Upper lobe of right lung (tissue), 1 donor: ENCODE data around the gene LIX1. TPM values are rescaled to one million over a fixed set of nuclear protein-coding genes. Genes with fewer than 3 reads are reported as not detected.

Experiments
- ATAC-seq: fragments of 200-7000 bp; cut with Tn5 transposase; one replicate; pipeline ENCODE4 v1.9.1; 2020; ENCODE audit warnings: mild to moderate bottlenecking, moderate library complexity
- DNase-seq: peaks from one replicate; pipeline ENCODE4 v3.0.0-alpha.2; 2020
- H3K27ac ChIP-seq: fragments of 200-600 bp; one replicate; pipeline ENCODE4 v1.8.0; 2022
- H3K27me3 ChIP-seq: fragments of 200-600 bp; one replicate; pipeline ENCODE4 v1.8.0; 2022; ENCODE audit warnings: mild to moderate bottlenecking
- H3K36me3 ChIP-seq: fragments of 200-600 bp; one replicate; pipeline ENCODE4 v1.8.0; 2022
- H3K4me1 ChIP-seq: fragments of 200-600 bp; one replicate; pipeline ENCODE4 v1.8.0; 2022
- H3K4me3 ChIP-seq: fragments of 200-600 bp; one replicate; pipeline ENCODE4 v1.8.0; 2022; ENCODE audit warnings: mild to moderate bottlenecking
- H3K9me3 ChIP-seq: fragments of 200-600 bp; one replicate; pipeline ENCODE4 v1.8.0; 2022
- intact Hi-C: fragments of 100-400 bp; cut with DNase I; formaldehyde crosslinking; loops from one replicate; pipeline ENCODE4 v1.11.0; 2022
- total RNA-seq: library from RNA; stranded (reverse); fragmentation: NEBNext Ultra II Directional; extraction: Animal tissue kit (Norgen Biotek cat#: 25700); gene quantifications from one replicate; pipeline ENCODE4 v1.2.1, GENCODE V29; 2021
- TF ChIP-seq, protein P1 (sequence below): fragments of 200-600 bp; IDR thresholded peaks from one replicate; pipeline ENCODE4 v1.8.0; 2022; ENCODE audit warnings: antibody characterized with exemption
- donor health status: DM: no; HTN: yes; CAD: no; lungs with severe emphysema.

LIX1 gene
- total RNA-seq, 1 donor from 2014 or later = not detected

DNA sequence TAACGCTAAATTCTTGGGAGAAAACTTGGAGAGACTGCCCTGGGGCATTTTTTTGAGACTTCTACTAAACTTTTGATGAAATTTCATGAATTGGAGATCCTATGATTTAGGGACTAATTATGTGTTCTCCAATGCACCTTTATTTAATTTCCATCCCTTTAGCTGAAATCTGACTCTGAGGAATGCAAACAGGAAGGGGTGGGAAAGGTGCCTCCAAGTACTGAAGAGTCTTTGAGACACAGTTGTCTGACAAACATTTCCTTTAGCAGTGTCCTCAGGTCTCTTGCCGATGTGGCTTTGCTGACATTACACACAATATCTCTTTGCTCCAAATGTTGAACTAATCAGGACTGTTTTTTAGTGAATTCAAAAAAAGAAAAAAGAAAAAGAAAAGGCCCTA lies 76.9 kb downstream of the LIX1 start:
- no peaks in the 10 kb centered on the region for H3K27me3 ChIP-seq
- no peaks in the 10 kb centered on the region for H3K36me3 ChIP-seq
- TF ChIP-seq, protein P1, sequence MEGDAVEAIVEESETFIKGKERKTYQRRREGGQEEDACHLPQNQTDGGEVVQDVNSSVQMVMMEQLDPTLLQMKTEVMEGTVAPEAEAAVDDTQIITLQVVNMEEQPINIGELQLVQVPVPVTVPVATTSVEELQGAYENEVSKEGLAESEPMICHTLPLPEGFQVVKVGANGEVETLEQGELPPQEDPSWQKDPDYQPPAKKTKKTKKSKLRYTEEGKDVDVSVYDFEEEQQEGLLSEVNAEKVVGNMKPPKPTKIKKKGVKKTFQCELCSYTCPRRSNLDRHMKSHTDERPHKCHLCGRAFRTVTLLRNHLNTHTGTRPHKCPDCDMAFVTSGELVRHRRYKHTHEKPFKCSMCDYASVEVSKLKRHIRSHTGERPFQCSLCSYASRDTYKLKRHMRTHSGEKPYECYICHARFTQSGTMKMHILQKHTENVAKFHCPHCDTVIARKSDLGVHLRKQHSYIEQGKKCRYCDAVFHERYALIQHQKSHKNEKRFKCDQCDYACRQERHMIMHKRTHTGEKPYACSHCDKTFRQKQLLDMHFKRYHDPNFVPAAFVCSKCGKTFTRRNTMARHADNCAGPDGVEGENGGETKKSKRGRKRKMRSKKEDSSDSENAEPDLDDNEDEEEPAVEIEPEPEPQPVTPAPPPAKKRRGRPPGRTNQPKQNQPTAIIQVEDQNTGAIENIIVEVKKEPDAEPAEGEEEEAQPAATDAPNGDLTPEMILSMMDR = no peak
- no peak overlapping the region for H3K4me3 ChIP-seq
- intact Hi-C loops = no loop called here
- H3K27ac ChIP-seq = no peak overlapping the region
- no peaks in the 10 kb centered on the region for H3K4me1 ChIP-seq
- ATAC-seq = no peak
- DNase-seq = no peak
- H3K9me3 ChIP-seq = no peaks in the 10 kb centered on the region

DNA sequence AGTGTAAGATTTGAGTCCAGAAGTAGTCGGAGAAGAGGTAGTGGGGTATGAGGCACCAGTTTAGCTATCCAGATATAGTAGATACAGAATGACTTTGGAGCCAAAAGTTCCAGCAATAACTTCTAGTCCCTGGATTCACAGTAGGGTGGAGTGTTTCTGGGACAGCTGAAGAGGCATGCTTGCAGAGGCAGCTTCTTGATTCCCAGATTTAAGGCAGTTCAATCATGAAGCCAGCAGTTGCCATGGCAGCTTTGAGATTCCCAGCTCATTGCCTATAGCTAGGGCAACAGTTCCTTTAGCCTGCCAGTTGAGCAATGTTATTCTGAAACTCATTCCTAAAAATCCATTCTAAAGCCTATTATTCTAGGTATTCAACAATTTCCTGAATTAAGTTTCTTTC lies 79.2 kb downstream of the LIX1 start:
- Histone ChIP-seq H3K4me3 (no peak overlapping the region), H3K27ac (no peak overlapping the region), H3K27me3 (no peaks in the 10 kb centered on the region), H3K36me3 (no peaks in the 10 kb centered on the region), H3K9me3 (no peaks in the 10 kb centered on the region), H3K4me1 (no peaks in the 10 kb centered on the region)
- no peak for DNase-seq
- intact Hi-C loops = no loop called here
- ATAC-seq = no peak
- TF ChIP-seq, protein P1 = no peak

DNA sequence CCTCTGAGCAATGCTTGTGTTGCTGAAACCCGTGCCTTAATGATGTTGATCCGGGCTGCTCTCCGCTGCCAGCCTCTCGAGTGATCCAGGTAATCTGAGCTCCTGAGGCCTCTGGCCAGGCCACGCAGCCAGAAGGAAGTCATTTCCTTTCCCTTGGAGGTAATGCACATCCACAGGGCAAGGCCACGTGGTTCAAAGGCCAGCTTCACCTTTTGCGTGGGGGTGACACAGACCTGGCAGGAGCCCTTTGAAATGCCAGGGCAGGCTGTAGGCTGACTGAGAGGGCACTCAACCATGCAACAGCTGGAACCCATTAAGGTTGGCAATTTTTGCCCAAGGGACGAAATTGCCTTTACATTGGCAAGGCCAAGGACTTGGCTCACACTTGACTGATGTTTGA lies 80.4 kb downstream of the LIX1 start:
- no peaks in the 10 kb centered on the region for H3K9me3 ChIP-seq
- no peak overlapping the region for H3K27ac ChIP-seq
- TF ChIP-seq, protein P1 = no peak
- intact Hi-C loops = no loop called here
- no peaks in the 10 kb centered on the region for H3K36me3 ChIP-seq
- DNase-seq = no peak
- no peak for ATAC-seq
- H3K27me3 ChIP-seq = no peaks in the 10 kb centered on the region
- H3K4me3 ChIP-seq = no peak overlapping the region
- no peaks in the 10 kb centered on the region for H3K4me1 ChIP-seq

DNA sequence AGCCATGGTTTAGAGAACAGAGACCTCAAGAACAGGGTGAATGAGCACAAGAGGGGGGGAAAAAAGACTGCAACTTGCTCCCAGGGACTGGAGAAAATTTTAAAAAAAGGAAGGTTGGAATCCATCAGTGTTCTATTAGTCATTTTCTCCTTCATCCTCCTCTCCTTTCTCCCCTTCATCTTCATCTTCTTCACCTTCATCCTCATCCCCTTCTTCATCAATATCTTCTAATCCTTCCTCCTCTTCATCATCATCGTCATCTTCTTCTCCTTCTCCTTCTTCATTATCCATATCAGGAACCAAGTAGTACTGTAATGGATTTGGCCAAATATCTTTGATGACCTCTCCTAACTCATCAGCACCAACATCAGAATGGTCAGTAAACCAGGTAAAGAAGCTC lies 86.1 kb downstream of the LIX1 start:
- Histone ChIP-seq H3K36me3 (no peaks in the 10 kb centered on the region), H3K27me3 (no peaks in the 10 kb centered on the region), H3K4me3 (no peak overlapping the region), H3K9me3 (no peaks in the 10 kb centered on the region), H3K27ac (no peak overlapping the region), H3K4me1 (no peaks in the 10 kb centered on the region)
- intact Hi-C loops = no loop called here
- TF ChIP-seq, protein P1 = no peak
- ATAC-seq (no peak), DNase-seq (no peak)

DNA sequence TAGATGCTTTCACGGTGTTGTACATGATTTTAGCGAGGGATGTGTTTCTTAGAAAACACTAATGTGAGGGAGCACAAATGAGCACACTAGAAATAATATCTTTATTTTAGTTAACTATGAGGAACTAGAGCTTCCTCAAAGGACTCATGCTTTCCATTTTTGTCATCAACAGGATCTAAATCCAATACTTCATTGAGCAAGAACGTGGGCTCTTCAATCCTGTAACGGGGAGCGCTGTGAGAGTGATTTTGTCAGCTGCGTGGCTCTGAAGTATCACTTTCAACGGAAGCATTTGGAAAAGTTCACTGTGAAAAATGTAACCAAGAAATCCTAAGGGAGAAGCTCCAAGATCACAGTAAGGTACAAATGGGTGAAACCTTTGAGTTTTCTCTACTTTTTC lies 93.2 kb downstream of the LIX1 start:
- TF ChIP-seq, protein P1 = no peak
- Histone ChIP-seq H3K27ac (no peak overlapping the region), H3K4me3 (no peak overlapping the region), H3K9me3 (no peaks in the 10 kb centered on the region), H3K27me3 (no peaks in the 10 kb centered on the region), H3K4me1 (no peaks in the 10 kb centered on the region), H3K36me3 (no peaks in the 10 kb centered on the region)
- intact Hi-C loops = no loop called here
- DNase-seq = no peak
- ATAC-seq = peak; percentile 59

DNA sequence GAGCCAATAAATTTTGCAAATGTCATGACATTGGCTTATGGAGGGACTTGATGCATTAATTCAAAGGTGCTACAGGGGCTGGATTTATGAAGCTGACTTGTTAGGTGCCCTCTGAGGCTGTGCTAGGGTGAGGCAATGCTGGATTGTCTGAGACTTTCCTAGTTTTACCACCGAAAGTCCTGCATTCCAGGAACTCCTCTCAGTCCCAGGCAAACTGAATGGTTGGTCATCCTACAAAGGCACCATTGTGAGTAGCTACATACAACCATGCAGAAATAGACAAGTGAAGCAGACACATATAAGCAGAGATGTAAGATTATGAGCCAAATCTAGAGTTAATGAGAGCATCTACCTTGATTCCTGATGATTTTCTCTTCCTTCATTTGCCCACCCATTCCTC lies 95.3 kb downstream of the LIX1 start:
- intact Hi-C loops = no loop called here
- no peak for ATAC-seq

More for the DNA sequence above, 95.3 kb downstream of the LIX1 start:
- Histone ChIP-seq H3K27ac (no peak overlapping the region), H3K27me3 (no peaks in the 10 kb centered on the region), H3K9me3 (no peaks in the 10 kb centered on the region), H3K36me3 (no peaks in the 10 kb centered on the region), H3K4me1 (no peaks in the 10 kb centered on the region), H3K4me3 (no peak overlapping the region)
- TF ChIP-seq, protein P1 = no peak
- no peak for DNase-seq
